ENCODE measurements around the gene XPC. TPM values are rescaled to one million over a fixed set of nuclear protein-coding genes. Genes with fewer than 3 reads are reported as not detected.
"Not testable (repeated sequence)": the region's sequence is repeated elsewhere in the genome, so short reads cannot be mapped to it uniquely, and the experiment has no call there.

XPC gene
- total and polyA plus RNA-seq, 4 experiments from 2014 or later = 32.9 to 108 (median 81.0) TPM

DNA sequence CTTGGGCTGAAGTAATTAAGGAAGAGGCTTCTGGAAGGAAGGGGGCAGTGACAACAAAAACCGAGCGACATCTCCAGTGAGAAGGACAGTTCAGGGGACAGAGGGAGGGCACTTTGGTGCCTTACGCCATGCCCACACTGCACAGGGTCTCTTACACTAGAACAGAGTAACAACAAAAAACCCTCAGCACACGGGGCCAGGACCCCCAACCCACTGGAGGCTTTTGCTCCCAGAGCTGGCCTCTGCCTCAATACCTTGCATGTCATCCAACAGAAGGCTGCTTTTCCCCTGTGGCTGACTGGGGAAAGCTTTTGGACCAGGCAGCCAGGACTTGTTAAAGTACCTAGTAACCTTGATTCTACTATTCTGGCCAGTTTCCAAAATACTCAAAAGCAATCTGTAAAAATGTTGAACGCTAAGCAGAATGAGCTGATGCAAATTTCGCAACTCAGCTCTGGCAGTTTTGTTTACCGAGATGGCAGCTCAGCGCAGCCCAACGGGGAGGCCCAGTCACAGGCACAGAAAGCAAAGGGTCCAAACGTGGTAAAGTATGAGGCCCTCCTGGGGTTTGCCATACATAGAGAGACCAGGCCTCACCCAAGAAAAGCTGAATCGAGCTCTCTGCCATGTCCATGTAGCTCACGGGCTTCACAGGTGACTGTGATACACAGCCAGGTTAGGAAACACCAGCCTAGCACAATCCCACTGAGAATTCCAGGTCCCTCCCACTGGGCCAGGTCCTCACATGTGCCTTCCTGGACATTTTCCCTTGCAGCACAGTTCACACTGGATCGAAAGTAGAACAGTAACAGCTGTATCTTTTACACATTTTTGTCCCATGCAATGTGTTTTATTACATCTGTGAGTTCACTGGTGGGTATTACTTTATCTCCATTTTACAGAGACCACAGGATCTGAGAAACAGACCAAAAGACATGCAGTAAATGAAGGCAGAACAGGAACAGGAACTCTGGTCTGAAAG, 59.7 kb downstream of the XPC start:
- no peak overlapping the region for H3K27ac Mint-ChIP-seq
- intact Hi-C loops (cut with micrococcal nuclease) = no loop called here

DNA sequence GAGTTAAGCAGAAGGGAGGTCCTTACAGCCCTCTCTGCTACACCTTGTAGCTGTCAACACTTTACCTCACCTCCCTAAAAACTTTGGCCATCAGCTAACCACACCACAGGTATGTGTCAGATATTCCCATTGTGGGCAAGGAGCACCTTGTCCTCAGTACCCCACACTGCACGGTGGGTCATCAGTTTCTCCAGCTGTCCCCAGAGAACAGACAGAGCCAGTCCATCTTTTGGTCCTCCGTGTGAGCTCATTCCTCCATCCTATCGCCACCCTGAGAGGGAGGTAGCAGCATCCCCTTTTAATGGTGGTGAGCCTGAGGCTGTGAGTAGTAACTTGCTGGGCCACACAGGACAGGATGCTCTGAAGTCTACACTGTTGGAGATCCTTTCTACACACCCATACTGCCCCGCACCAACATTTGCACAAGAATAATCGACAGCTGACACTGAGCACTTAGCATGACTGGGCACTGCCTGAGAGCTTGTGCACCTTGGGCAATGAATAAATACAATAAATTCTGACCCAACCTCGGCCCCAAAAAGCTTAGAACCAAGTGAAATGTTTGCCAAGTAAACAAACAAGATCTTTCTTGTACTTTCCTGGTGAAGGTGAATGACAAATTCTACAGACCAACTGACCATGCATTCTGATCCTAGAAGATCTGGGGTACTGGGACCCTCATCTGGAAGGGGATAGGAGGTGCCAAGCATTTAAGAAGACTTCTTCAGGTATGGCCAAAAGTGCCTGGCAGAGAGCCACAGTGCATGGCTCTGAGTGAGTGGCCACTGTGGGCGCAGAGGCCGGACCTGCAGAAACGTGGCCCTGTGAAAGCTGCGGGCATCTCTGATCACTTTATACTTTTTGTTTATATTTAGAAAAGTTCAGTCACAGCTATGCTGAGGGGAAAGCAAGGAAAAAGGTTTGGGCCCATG, 60.7 kb downstream of the XPC start:
- peaks cover 6 to 15% (median 7%) of the 10 kb centered on the region in 4 donors for H3K4me1 Mint-ChIP-seq
- H3K36me3 ChIP-seq (ENCODE audit: insufficient read depth, low read length) = peaks cover 22% of the 10 kb centered on the region
- ChIA-PET POLR2A (ENCODE audit: partially characterized antibody) (interaction anchor here (1.3 to 11.8 kb wide), 3 partner anchors 27 to 61 kb away, joined by 4 to 270 read pairs (median 6); partner anchors contain the start of genes LSM3 and XPC), CTCF (ENCODE audit: partially characterized antibody) (interaction anchor here (3.2 kb wide), 1 partner anchor 86 kb away, joined by 17 read pairs; no protein-coding TSS in a partner anchor)
- H3K9me3 Mint-ChIP-seq = no peaks in the 10 kb centered on the region
- no peaks in the 10 kb centered on the region for H3K27me3 ChIP-seq (ENCODE audit: insufficient read depth, low read length)
- no peaks in the 10 kb centered on the region for H3K27me3 Mint-ChIP-seq
- no peaks in the 10 kb centered on the region for H3K9me3 ChIP-seq (ENCODE audit: control insufficient read depth in 1 of 2, low read length in 2 of 2)
- peaks cover 45 to 51% of the 10 kb centered on the region in 2 donors for H3K36me3 Mint-ChIP-seq
- H3K4me3 ChIP-seq (ENCODE audit: low read length in 2 of 2) = no peak overlapping the region
- H3K27ac ChIP-seq (ENCODE audit: low read depth, low read length) = no peak overlapping the region
- intact Hi-C loops (cut with micrococcal nuclease) = no loop called here
- no peak for DNase-seq
- H3K4me3 Mint-ChIP-seq = no peak overlapping the region
- H3K4me1 ChIP-seq (ENCODE audit: insufficient read depth, low read length) = no peaks in the 10 kb centered on the region
- peak overlapping the region in 3 of 7 donors; percentile 42 to 66 (median 55) for H3K27ac Mint-ChIP-seq

More for the DNA sequence above, 59.7 kb downstream of the XPC start:
- no peak overlapping the region for H3K27ac ChIP-seq (ENCODE audit: low read depth, low read length)
- CTCF ChIA-PET (ENCODE audit: partially characterized antibody) = interaction anchor here (1.0 to 3.2 kb wide), 2 partner anchors 35 to 85 kb away, joined by 3 to 17 read pairs; no protein-coding TSS in a partner anchor
- Mint-ChIP-seq H3K4me1 (peaks cover 10 to 24% (median 16%) of the 10 kb centered on the region in 4 donors), H3K27me3 (no peaks in the 10 kb centered on the region), H3K4me3 (no peak overlapping the region), H3K9me3 (no peaks in the 10 kb centered on the region), H3K36me3 (peaks cover 37 to 42% of the 10 kb centered on the region in 2 donors)
- no peaks in the 10 kb centered on the region for H3K27me3 ChIP-seq (ENCODE audit: insufficient read depth, low read length)
- H3K36me3 ChIP-seq (ENCODE audit: insufficient read depth, low read length) = peaks cover 22% of the 10 kb centered on the region
- POLR2A ChIA-PET (ENCODE audit: partially characterized antibody) = interaction anchor here (1.8 to 11.8 kb wide), 2 partner anchors 26 to 57 kb away, joined by 4 to 270 read pairs; partner anchors contain the start of genes LSM3 and XPC
- H3K4me3 ChIP-seq (ENCODE audit: low read length in 2 of 2) = no peak overlapping the region
- H3K4me1 ChIP-seq (ENCODE audit: insufficient read depth, low read length) = peaks cover 8% of the 10 kb centered on the region
- no peaks in the 10 kb centered on the region for H3K9me3 ChIP-seq (ENCODE audit: control insufficient read depth in 1 of 2, low read length in 2 of 2)
- no peak for DNase-seq

DNA sequence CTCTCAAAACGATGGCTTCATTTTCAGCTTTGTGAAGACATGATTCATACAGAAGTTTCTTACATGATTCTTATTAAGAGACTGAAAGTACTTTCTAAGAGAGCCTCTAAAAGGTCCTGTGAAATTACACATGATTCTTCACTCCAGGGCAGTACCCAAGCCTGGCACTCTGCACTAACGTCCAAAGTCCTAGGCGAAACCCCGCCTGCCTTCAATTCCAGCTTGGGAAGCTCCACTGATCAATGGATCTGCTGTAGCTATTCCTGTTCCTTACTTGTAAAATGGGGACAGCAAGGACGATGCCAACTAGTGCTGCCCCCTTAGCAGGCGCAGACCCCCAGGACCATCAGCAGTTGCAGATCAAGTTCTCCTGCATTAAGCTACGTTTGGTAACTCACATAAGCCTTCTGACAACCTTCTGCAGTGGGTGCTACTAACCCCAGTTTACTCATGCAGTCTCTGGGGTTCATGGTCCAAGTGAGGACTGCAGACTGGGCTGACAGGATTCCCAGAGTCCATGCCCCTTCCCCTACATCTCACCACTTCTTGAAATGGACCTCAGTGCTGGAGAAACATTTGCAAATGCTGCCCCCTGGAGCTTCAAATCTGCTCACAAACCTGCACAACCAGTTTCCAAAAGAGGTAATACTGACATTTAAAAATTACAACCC, 64.3 kb downstream of the XPC start:
- no peaks in the 10 kb centered on the region for H3K9me3 ChIP-seq (ENCODE audit: control insufficient read depth in 1 of 2, low read length in 2 of 2)
- peaks cover 20% of the 10 kb centered on the region for H3K36me3 ChIP-seq (ENCODE audit: insufficient read depth, low read length)
- Mint-ChIP-seq H3K9me3 (no peaks in the 10 kb centered on the region), H3K4me1 (no peaks in the 10 kb centered on the region), H3K4me3 (no peak overlapping the region), H3K27me3 (no peaks in the 10 kb centered on the region), H3K36me3 (peaks cover 46 to 47% of the 10 kb centered on the region in 2 donors), H3K27ac (no peak overlapping the region)
- ChIA-PET CTCF (ENCODE audit: partially characterized antibody) (interaction anchor here (1.0 to 1.9 kb wide), 3 partner anchors 11 to 217 kb away, joined by 3 to 7 read pairs (median 4); partner anchors contain the start of genes CHCHD4 and TMEM43), POLR2A (ENCODE audit: partially characterized antibody) (interaction anchor here (0.6 to 2.2 kb wide), 2 partner anchors 11 to 832 kb away, joined by 3 to 7 read pairs; partner anchors contain the start of genes CHCHD4 and TMEM43)
- H3K4me1 ChIP-seq (ENCODE audit: insufficient read depth, low read length) = no peaks in the 10 kb centered on the region
- no peak for DNase-seq
- intact Hi-C loops (cut with micrococcal nuclease) = no loop called here
- H3K27ac ChIP-seq (ENCODE audit: low read depth, low read length) = no peak overlapping the region
- no peaks in the 10 kb centered on the region for H3K27me3 ChIP-seq (ENCODE audit: insufficient read depth, low read length)
- H3K4me3 ChIP-seq (ENCODE audit: low read length in 2 of 2) = no peak overlapping the region

DNA sequence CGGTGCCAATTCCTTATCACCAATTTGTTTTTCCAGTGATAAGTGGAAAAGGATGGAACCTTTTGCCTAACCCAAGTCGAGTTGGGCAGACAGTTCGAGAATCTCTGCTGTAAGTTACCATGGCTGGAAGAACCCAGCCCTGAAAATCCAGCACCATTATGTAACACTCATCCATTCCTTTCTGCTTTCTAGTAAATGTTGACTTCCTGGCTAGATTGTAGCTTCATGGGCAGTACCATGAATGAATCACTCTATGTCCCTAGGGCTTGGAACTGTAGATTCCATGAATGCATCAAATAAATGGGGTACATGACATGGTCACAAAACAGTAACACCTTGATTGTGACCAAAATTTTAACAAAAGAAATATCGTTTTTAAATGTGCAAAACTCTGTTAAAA, 67.7 kb downstream of the XPC start:
- Mint-ChIP-seq H3K4me1 (no peaks in the 10 kb centered on the region), H3K9me3 (no peaks in the 10 kb centered on the region), H3K27ac (no peak overlapping the region), H3K36me3 (peaks cover 40 to 42% of the 10 kb centered on the region in 2 donors), H3K4me3 (no peak overlapping the region), H3K27me3 (no peaks in the 10 kb centered on the region)
- Histone ChIP-seq H3K4me3 (ENCODE audit: low read length in 2 of 2) (no peak overlapping the region), H3K27me3 (ENCODE audit: insufficient read depth, low read length) (no peaks in the 10 kb centered on the region), H3K27ac (ENCODE audit: low read depth, low read length) (no peak overlapping the region), H3K9me3 (ENCODE audit: control insufficient read depth in 1 of 2, low read length in 2 of 2) (no peaks in the 10 kb centered on the region), H3K36me3 (ENCODE audit: insufficient read depth, low read length) (peaks cover 11% of the 10 kb centered on the region), H3K4me1 (ENCODE audit: insufficient read depth, low read length) (no peaks in the 10 kb centered on the region)
- intact Hi-C loops (cut with micrococcal nuclease) = no loop called here
- ChIA-PET POLR2A (ENCODE audit: partially characterized antibody) (no interaction called here), CTCF (ENCODE audit: partially characterized antibody) (interaction anchor here (1.2 to 1.3 kb wide), 2 partner anchors 14 to 93 kb away, joined by 3 read pairs; partner anchors contain the start of genes CHCHD4 and TMEM43)
- DNase-seq = no peak

DNA sequence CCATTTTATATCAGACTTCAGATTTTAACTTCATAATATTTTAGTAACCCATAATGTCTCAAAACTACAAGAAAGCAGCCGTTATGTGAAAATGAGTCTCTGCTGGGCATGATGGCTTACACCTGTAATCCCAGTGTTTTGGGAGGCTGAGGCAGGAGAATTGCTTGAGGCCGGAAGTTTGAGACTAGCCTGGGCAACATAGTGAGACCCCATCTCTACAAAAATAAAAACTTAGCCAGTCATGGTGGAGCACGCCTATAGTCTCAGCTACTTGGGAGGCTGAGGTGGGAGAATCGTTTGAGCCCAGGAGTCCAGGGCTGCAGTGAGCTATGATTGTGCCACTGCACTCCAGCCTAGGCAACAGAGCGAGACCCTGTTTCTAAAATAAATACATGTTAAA, 68.6 kb downstream of the XPC start:
- DNase-seq; H3K4me1 ChIP-seq (ENCODE audit: insufficient read depth, low read length); H3K4me1 Mint-ChIP-seq; intact Hi-C loops (cut with micrococcal nuclease); H3K9me3 ChIP-seq (ENCODE audit: control insufficient read depth in 1 of 2, low read length in 2 of 2); CTCF ChIA-PET (ENCODE audit: partially characterized antibody); H3K4me3 ChIP-seq (ENCODE audit: low read length in 2 of 2); H3K27me3 Mint-ChIP-seq; H3K27ac Mint-ChIP-seq; H3K4me3 Mint-ChIP-seq; H3K27me3 ChIP-seq (ENCODE audit: insufficient read depth, low read length); POLR2A ChIA-PET (ENCODE audit: partially characterized antibody); H3K9me3 Mint-ChIP-seq; H3K27ac ChIP-seq (ENCODE audit: low read depth, low read length); H3K36me3 ChIP-seq (ENCODE audit: insufficient read depth, low read length): not testable (repeated sequence)
- peaks cover 31 to 38% of the 10 kb centered on the region in 2 donors for H3K36me3 Mint-ChIP-seq

DNA sequence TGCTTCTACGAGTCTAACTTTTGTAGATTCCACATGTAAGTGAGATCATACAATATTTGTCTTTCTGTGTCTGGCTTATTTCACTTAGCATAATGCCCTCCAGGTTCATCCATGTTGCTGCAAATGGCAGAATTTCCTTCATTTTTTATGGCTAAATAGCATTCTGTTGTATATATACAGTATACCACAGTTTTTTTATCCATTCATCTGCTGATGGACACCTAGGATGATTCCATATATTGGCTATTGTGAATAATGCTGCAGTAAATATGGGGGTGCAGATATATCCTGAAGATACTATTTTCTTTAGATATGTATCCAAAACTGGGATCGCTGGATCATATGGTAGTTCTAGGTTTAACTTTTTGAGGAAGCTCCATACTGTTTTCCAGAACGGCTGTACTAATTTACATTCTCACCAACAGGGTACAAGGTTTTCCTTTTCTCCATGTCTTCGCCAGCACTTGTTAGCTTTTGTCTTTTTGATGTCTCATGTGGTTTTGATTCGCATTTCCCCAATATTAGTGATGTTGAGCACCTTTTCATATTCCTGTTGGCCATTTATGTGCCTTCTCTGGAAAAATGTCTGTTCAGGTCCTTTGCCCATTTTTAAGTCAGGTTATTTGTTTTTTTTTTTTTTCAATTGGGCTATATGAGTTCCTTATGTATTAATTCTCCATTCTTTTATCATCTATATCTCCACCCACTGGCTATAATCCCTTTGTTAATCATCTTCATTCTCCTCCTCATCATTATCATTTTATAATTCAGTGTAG, 80.6 kb downstream of the XPC start:
- no peak for DNase-seq
- Histone ChIP-seq H3K9me3 (ENCODE audit: control insufficient read depth in 1 of 2, low read length in 2 of 2) (no peaks in the 10 kb centered on the region), H3K4me1 (ENCODE audit: insufficient read depth, low read length) (no peaks in the 10 kb centered on the region), H3K4me3 (ENCODE audit: low read length in 2 of 2) (no peak overlapping the region), H3K27ac (ENCODE audit: low read depth, low read length) (no peak overlapping the region), H3K36me3 (ENCODE audit: insufficient read depth, low read length) (no peaks in the 10 kb centered on the region), H3K27me3 (ENCODE audit: insufficient read depth, low read length) (no peaks in the 10 kb centered on the region)
- ChIA-PET POLR2A (ENCODE audit: partially characterized antibody) (no interaction called here), CTCF (ENCODE audit: partially characterized antibody) (interaction anchor here (0.7 kb wide), 1 partner anchor 66 kb away, joined by 3 read pairs; no protein-coding TSS in a partner anchor)
- Mint-ChIP-seq H3K27me3 (peaks cover 15 to 17% of the 10 kb centered on the region in 2 donors), H3K36me3 (peaks cover 2 to 5% of the 10 kb centered on the region in 2 donors), H3K4me3 (no peak overlapping the region), H3K27ac (no peak overlapping the region), H3K9me3 (peaks cover 0 to 15% (median 7%) of the 10 kb centered on the region in 8 donors), H3K4me1 (no peaks in the 10 kb centered on the region)
- intact Hi-C loops (cut with micrococcal nuclease) = no loop called here

All from CD4-positive, alpha-beta memory T cell (primary cell).